Astrocyte (in vitro differentiated cells and primary cell): Measurements from ENCODE around the gene ADCY2.

Experiments
- EZH2 ChIP-seq: IDR thresholded peaks from 2 replicates; pipeline ENCODE4 v1.6.1; 2012; ENCODE audit warnings: mild to moderate bottlenecking, low read length, inconsistent platforms; ENCODE audit not compliant: insufficient read depth
- TF ChIP-seq, protein P1 (sequence below): IDR thresholded peaks from 2 replicates; pipeline ENCODE4 v1.5.1; 2011; ENCODE audit warnings: low read depth, mild to moderate bottlenecking, inconsistent platforms, low read length, moderate library complexity; ENCODE audit not compliant: insufficient read depth

DNA sequence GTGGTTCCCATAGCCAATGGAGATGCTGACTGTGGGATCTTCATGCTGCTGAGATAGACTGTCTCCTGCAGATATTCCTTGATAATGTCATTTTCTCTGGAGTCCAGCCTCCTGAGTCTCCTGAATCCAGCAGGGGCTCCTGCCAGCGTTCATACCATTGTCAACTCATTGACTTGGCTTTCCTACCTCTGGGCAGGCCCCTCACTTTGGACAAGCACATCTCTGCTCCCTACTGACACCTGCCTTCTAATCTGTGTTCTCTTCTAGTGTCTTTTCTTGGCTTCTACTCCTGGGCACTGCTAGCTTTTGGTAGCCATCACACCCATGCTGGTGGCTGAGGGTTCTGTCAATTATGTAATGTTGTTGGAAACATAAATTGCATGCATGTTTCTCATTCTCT lies 138.0 kb downstream of the ADCY2 start:
- TF ChIP-seq, protein P1, sequence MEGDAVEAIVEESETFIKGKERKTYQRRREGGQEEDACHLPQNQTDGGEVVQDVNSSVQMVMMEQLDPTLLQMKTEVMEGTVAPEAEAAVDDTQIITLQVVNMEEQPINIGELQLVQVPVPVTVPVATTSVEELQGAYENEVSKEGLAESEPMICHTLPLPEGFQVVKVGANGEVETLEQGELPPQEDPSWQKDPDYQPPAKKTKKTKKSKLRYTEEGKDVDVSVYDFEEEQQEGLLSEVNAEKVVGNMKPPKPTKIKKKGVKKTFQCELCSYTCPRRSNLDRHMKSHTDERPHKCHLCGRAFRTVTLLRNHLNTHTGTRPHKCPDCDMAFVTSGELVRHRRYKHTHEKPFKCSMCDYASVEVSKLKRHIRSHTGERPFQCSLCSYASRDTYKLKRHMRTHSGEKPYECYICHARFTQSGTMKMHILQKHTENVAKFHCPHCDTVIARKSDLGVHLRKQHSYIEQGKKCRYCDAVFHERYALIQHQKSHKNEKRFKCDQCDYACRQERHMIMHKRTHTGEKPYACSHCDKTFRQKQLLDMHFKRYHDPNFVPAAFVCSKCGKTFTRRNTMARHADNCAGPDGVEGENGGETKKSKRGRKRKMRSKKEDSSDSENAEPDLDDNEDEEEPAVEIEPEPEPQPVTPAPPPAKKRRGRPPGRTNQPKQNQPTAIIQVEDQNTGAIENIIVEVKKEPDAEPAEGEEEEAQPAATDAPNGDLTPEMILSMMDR, result no peak
- TF ChIP-seq EZH2, result no peak
